Heart right ventricle (tissue), 16 donors: Measurements from ENCODE around the gene LIPJ. TPM values are rescaled to one million over a fixed set of nuclear protein-coding genes. Genes with fewer than 3 reads are reported as not detected.

Experiments
- ATAC-seq, 8 donors: fragments of 200-7000 bp; cut with Tn5 transposase; one replicate each; pipeline ENCODE4 v1.9.1; 2020; ENCODE audit warnings: mild to moderate bottlenecking in 8 of 8, moderate library complexity in 8 of 8, moderate number of reproducible peaks in 1 of 8
- DNase-seq, 2 donors: peaks; one replicate each; pipeline ENCODE4 v3.0.0-alpha.2; 2020
- H3K27ac ChIP-seq, 10 donors: fragments of 200-600 bp; sonication (generic) in 2 of 10; one replicate each; pipeline versions ENCODE4 v1.5.0 to v1.8.0; 2020 to 2022; ENCODE audit warnings: mild to moderate bottlenecking in 3 of 10
- H3K27me3 ChIP-seq, 7 donors: fragments of 200-600 bp; one replicate each; pipeline ENCODE4 v1.8.0; 2021 to 2022; ENCODE audit warnings: mild to moderate bottlenecking in 2 of 7
- H3K36me3 ChIP-seq, 9 donors: fragments of 200-600 bp; sonication (generic) in 1 of 9; one replicate each; pipeline versions ENCODE4 v1.5.0 to v1.8.0; 2020 to 2022; ENCODE audit warnings: mild to moderate bottlenecking in 2 of 9
- H3K4me1 ChIP-seq, 9 donors: fragments of 200-600 bp; sonication (generic) in 1 of 9; one replicate each; pipeline versions ENCODE4 v1.5.0 to v1.8.0; 2020 to 2022; ENCODE audit warnings: mild to moderate bottlenecking in 4 of 9
- H3K4me3 ChIP-seq, 10 donors: fragments of 200-600 bp; sonication (generic) in 2 of 10; one replicate each; pipeline versions ENCODE4 v1.5.0 to v1.8.0; 2020 to 2022; ENCODE audit warnings: mild to moderate bottlenecking in 7 of 10, moderate library complexity in 2 of 10
- H3K9me3 ChIP-seq, 11 donors: fragments of 200-600 bp in 10 of 11; sonication (generic) in 2 of 11; one replicate each; pipeline versions ENCODE4 v1.5.0 to v1.8.0; 2013 to 2022; ENCODE audit warnings: mild to moderate bottlenecking in 2 of 11, control low read depth in 1 of 11, moderate library complexity in 1 of 11
- WGBS, 2 donors: extraction: QIAGEN DNeasy Blood & Tissue Kit; methylation state at CpG; one replicate each; pipeline ENCODE4 v1.1.7; 2013; ENCODE audit warnings: inconsistent platforms in 1 of 2; 5-methylcytosine and 5-hydroxymethylcytosine counted together
- intact Hi-C, 10 donors: fragments of 100-400 bp; cut with DNase I; formaldehyde crosslinking; loops; one replicate each; pipeline versions ENCODE4 v1.11.1 to v1.14.2; 2022
- polyA plus RNA-seq, 2 donors: library from polyadenylated mRNA; stranded (reverse); fragments of 200-250 nt; gene quantifications; one replicate each; pipeline ENCODE4 v1.2.3, GENCODE V29; 2013
- total RNA-seq, 10 donors: library from RNA; stranded (reverse); fragmentation: NEBNext Ultra II Directional in 3 of 10; extraction: Animal tissue kit (Norgen Biotek cat#: 25700) in 3 of 10; gene quantifications; one replicate each; pipeline versions ENCODE4 v1.2.1 to v1.2.4, GENCODE V29; 2021 to 2023
- TF ChIP-seq, protein P1 (sequence below), 9 donors: fragments of 200-600 bp; sonication (generic) in 2 of 9; IDR thresholded peaks; one replicate each; pipeline versions ENCODE4 v1.5.0 to v1.8.0; 2021 to 2022; ENCODE audit warnings: antibody characterized with exemption in 9 of 9, mild to moderate bottlenecking in 5 of 9, moderate library complexity in 1 of 9
- donor health status: Arrhythmogenic right ventricular cardiomyopathy.
- donor health status: ischemic (EF 13 %, LVEDD 7.1; RV severe dilation, severe dysfunction).
- donor health status: healthy with polysubstance abuse.
- donor health status: DM: no; HTN: yes; CAD: no.
- donor health status: DM: no; HTN: no; CAD: no.
- donor health status: ischemic (EF 25% LVEDD 6.9; RV normal size, moderate dysfunction).
- donor health status: ischemic (EF 25% LVEDD 5.7; RV mildly dilated, moderate dysfunction).
- donor health status: healthy.
- donor health status: DM: yes; HTN: yes; CAD: no.
- donor health status: Ischemic cardiomyopathy.
- donor health status: ischemic (EF 35%, LVEDD 5.7; RV mildly dilated, moderate dysfunction).
- donor health status: nonischemic (EF 11% LVEDD 7.7; RV severe dilation, severe dysfunction).
- donor health status: DM: yes; HTN: yes; CAD: no.
- donor health status: PGD.
- donor health status: ischemic (EF 29% LVEDD 5.4; RV normal size, mild dysfunction).
- donor health status: nonischemic (EF 23%, LVEDD 6.1; RV moderate dilation, normal function).

Gene LIPJ
- total and polyA plus RNA-seq, 12 donors, result 0.01 to 0.53 (median 0.30) TPM; not detected in 6

- TF ChIP-seq, protein P1, sequence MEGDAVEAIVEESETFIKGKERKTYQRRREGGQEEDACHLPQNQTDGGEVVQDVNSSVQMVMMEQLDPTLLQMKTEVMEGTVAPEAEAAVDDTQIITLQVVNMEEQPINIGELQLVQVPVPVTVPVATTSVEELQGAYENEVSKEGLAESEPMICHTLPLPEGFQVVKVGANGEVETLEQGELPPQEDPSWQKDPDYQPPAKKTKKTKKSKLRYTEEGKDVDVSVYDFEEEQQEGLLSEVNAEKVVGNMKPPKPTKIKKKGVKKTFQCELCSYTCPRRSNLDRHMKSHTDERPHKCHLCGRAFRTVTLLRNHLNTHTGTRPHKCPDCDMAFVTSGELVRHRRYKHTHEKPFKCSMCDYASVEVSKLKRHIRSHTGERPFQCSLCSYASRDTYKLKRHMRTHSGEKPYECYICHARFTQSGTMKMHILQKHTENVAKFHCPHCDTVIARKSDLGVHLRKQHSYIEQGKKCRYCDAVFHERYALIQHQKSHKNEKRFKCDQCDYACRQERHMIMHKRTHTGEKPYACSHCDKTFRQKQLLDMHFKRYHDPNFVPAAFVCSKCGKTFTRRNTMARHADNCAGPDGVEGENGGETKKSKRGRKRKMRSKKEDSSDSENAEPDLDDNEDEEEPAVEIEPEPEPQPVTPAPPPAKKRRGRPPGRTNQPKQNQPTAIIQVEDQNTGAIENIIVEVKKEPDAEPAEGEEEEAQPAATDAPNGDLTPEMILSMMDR (IDR thresholded peaks at IDR 0.05), result no peak
- Histone ChIP-seq H3K36me3 (no peaks in the 10 kb centered on the region), H3K27me3 (no peaks in the 10 kb centered on the region), H3K4me1 (no peaks in the 10 kb centered on the region), H3K4me3 (no peak overlapping the region), H3K9me3 (no peaks in the 10 kb centered on the region), H3K27ac (no peak overlapping the region)
- DNase-seq (no peak), ATAC-seq (no peak)
- 69 to 81% methylated on average over 2 of the region's 2 CpGs for WGBS, 2 donors
- intact Hi-C loops, result no loop called here
These were observed 22.2 kb downstream of the LIPJ start for GRCh38 chr10:88608780-88609179.

DNA sequence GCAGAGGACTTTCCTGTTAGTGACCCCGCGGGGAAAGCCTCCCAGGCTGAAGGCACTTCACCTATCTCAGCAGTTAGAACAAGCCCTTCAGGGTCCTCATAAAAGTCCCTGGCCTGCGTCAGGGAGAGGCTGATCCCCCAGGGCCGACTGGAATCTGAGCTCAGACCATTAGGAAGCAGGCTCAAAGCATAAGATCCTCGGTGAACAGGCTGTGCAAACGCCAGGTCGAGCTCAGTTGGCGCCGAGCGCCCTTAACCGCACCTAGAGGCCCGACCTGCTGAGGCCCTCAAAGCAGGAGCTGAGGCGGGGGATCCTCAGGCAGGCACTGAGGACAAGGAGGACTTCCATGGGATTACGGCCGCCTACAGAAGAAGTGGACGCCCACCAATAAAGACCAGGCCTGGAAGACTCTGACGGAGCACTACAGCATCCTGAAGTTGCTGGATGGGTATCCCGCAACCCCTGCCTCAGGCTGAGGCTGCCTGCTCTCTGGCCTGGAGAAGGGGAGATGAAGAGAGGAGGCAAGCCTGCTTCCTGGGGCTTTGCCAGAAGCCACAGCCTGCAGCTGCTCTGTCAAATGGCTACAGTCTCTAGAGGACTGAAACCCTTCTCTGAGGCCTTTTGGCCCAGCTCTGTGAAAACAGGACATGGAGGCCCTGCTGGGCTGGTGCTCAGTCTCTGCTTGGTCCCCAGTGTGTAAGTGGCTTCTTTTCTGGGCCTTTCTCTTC lies 29.9 kb downstream of the LIPJ start:
- Histone ChIP-seq H3K27me3 (no peaks in the 10 kb centered on the region), H3K4me1 (no peaks in the 10 kb centered on the region), H3K27ac (peak overlapping the region in 2 of 10 donors; percentile 19 to 29), H3K4me3 (no peak overlapping the region), H3K9me3 (peaks cover 0 to 22% (median 0%) of the 10 kb centered on the region in 11 donors), H3K36me3 (no peaks in the 10 kb centered on the region)
- intact Hi-C loops, result no loop called here
- TF ChIP-seq, protein P1 (IDR thresholded peaks at IDR 0.05), result no peak
- peak; percentile 52 to 84 (median 70) for ATAC-seq
- WGBS, 2 donors, result 76 to 80% methylated on average over 18 of the region's 18 CpGs
- peak; percentile 33 to 52 for DNase-seq

DNA sequence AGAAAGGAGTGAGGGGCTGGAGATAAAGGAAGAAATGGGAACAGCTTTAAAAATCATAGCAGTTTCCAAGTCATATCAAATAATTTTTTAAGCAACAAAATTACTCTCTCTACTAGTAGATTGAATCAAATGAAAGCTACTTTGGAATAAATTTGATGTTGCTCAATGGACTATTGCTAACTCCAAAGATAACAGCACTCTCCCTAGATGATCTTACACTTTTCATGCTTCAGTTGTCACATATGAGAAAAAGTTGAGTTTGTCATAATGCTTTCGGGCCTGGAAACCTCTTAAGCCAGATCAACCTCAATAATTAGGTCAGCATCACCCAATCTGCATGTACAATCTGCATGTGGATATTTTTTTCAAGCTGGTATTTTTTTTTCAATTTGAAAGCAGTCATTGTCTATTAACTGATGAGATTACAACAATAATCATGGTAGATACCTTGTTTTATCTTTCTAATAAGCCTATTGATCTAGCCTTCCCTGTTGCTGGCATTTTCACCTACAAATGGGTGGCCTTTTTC lies 31.3 kb downstream of the LIPJ start:
- no peaks in the 10 kb centered on the region for H3K36me3 ChIP-seq
- no peak for DNase-seq
- TF ChIP-seq, protein P1 (IDR thresholded peaks at IDR 0.05), result no peak
- 66 to 74% methylated on average over 1 of the region's 1 CpG for WGBS, 2 donors
- no peaks in the 10 kb centered on the region for H3K27me3 ChIP-seq
- ATAC-seq, result no peak
- intact Hi-C loops, result no loop called here
- H3K27ac ChIP-seq, result no peak overlapping the region
- H3K4me3 ChIP-seq, result no peak overlapping the region
- peaks cover 0 to 22% (median 0%) of the 10 kb centered on the region in 11 donors for H3K9me3 ChIP-seq
- no peaks in the 10 kb centered on the region for H3K4me1 ChIP-seq

DNA sequence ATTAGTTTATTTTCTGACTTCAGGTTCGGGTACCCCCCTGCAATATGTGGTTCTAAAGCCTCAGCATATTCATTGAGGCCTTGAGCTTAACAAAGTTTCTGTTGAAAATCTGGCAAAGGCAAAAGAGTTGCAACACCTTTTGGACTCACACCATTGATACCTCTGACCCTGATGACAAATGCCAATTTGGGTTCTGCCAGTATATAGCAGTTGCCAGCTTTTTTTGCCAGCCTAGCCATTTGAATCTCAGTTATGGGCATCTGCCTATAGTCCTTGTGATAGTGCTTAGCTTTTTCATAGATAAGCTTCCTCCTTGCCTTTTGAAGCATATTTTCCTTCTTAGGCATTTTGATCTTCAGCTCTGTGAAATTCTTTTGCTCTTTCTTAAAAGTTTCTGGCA lies 31.9 kb downstream of the LIPJ start:
- 74 to 78% methylated on average over 1 of the region's 1 CpG for WGBS, 2 donors

More for the DNA sequence above, 31.9 kb downstream of the LIPJ start:
- Histone ChIP-seq H3K27me3 (no peaks in the 10 kb centered on the region), H3K27ac (no peak overlapping the region), H3K36me3 (no peaks in the 10 kb centered on the region), H3K4me1 (no peaks in the 10 kb centered on the region), H3K9me3 (peaks cover 0 to 22% (median 0%) of the 10 kb centered on the region in 11 donors), H3K4me3 (no peak overlapping the region)
- intact Hi-C loops, result no loop called here
- TF ChIP-seq, protein P1 (IDR thresholded peaks at IDR 0.05), result no peak
- no peak for ATAC-seq
- DNase-seq, result no peak
